GM21526 (cell line): ENCODE results near the gene TIAL1.
"Not testable (repeated sequence)": the region's sequence is repeated elsewhere in the genome, so short reads cannot be mapped to it uniquely, and the experiment has no call there.

Experiments used
- ATAC-seq: cut with Tn5 transposase; IDR thresholded peaks from one replicate; pipeline ENCODE4 v1.9.1; 2021; ENCODE audit warnings: moderate library complexity; ENCODE audit not compliant: unreplicated experiment, low FRiP score

Gene TIAL1

DNA sequence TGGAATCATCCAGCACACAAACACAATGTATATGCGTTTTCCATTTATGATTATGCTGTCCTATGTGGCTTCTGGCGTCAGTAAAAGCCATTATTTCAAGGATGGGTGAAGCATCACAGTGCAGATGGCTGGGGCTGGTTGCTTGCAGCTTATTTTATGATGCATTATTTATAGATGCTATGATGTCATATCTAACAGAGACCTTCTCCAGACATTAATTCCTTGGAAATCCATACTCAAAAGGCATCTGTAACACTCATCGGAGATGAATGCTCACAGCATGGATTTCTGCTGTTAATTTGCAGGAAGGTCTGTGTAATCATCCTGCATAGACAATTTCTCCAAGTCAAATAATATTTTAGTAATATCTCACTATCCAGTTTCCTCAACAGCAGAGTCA lies 61.5 kb downstream of the TIAL1 start:
- ATAC-seq: no peak

- no peak for ATAC-seq
Measured at GRCh38 chr10:119533473-119533872, 63.3 kb downstream of the TIAL1 start.

DNA sequence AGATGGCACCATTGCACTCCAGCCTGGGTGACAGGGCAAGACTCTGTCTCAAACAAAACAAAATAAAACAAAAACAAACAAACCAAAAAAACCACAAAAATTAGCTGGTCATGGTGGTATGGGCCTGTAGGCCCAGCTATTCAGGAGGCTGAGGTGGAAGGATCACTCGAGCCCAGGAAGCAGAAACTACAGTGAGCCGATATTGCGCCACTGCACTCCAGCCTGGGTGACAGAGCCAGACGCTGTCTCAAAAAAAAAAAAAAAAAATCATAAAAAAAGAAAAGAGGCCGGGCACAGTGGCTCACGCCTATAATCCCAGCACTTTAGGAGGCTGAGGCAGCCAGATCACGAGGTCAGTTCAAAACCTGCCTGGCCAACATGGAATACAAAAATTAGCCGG lies 64.0 kb downstream of the TIAL1 start:
- ATAC-seq: not testable (repeated sequence)

DNA sequence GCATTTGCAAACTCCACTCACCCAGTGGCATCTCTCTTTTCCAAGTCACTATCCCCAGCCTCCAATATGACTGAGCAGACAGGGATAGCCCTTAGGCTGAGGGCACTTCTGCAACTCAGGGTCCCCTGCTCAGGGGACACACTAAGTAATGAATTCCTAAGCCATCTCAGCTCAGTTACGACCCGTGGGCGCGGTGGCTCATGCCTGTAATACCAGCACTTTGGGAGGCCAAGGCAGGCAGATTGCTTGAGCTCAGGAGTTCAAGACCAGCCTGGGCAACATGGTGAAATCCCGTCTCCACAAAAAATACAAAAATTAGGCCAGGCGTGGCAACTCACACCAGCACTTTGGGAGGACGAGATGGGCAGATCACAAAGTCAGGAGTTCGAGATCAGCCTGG lies 64.5 kb downstream of the TIAL1 start:
- not testable (repeated sequence) for ATAC-seq

DNA sequence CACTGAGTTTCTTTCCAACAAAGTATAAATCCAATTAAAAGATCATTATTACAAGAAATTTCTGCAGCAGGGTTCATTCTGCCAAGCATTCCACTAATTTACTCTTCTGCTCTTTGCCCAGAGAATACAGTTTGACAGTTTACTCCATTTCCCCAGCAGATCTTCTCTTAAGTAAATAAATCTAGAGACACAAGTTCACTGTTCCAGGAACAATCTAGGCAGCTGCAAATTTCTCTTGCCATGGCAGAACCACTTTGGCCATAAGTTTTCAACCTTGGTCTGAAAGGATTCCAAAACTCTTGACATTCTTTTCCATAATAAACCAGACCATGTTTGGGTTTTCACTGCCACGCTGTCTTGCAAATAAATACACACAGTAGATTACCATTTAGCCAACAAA lies 65.7 kb downstream of the TIAL1 start:
- no peak for ATAC-seq

DNA sequence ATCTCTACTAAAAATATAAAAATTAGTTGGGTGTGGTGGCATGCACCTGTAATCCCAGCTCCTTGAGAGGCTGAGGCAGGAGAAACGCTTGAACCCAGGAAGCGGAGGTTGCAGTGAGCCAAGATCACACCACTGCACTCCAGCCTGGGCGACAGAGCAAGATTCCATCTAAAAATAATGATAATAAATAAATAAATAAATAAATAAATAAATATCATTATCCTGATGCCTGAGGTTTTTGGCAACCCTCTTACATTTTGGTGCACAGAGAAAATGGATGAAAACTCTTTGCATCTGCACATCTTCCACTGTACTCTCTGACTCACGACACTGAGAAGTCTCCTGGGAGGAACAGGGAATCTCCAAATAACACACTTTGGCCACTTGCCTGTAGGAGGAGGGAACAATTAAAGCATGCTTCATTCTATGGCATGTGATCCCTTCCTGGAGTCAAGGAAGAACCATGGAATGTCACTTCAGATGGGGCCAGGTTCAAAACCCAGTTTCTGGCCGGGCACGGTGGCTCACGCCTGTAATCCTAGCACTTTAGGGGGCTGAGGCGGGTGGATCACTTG lies 68.0 kb downstream of the TIAL1 start:
- ATAC-seq: not testable (repeated sequence)

GRCh38 chr10:119526621-119527592 lies 69.9 kb downstream of the TIAL1 start:
- no peak for ATAC-seq

GRCh38 chr10:119526149-119526548 lies 70.6 kb downstream of the TIAL1 start:
- ATAC-seq: no peak

DNA sequence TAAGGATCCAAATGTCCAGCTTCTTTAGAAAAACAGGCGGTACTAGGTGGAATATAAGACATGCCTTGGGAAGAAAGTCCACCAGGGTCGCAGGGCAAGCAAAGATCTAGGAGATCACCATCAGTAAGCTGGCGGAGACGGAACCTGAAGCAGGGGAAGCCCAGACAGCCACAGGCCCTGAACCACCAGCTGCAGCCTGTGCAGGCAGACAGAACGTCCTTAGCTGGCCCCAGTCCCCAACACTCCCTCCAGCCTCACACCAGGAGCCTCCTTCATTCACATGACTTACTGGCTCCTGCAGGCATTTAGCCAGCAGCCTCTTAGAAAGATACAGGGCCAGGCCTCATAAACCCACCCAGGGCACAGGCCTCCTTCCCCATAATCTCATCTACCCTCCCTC lies 71.6 kb downstream of the TIAL1 start:
- ATAC-seq: no peak

- ATAC-seq: no peak
Measured at GRCh38 chr10:119524720-119525070, 72.1 kb downstream of the TIAL1 start.

DNA sequence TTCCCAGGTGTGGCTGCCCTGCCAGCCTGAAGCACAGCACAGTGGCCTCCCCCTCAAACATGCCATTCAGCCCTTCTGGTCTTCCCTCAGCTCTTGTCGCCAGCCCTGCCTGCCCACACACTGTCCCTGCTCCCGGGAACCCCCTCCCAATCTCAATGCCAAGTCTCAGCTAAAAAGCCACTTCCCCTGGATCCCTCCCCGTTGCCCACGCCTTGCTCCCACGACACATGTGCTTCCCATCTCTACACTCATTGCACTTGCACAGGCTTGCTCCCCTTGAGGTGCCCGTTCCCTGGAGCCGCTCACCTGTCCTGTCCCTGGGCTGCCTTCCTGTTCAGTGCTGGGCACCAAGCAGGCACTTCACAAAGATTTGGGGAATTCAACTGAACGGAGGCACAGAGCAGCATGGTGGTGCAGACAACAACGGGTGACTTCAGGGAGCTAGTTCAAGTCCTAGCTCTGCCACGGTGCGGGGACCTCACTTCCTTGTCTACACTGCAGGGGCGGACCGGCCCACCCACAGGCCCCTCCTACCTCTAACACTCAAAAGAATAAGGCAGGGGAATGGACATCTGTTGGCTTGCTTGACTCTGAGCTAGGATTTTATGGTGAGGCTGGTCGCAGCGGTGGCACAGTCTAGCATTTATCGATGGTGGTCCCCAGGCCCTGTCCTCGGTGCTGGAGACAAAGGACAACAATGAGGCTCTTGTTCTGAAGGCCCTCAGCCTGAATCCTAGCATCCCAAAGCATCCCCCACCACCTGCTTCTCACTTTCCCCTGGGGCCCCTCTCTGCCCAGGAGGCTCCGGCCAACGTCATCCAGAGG lies 72.7 kb downstream of the TIAL1 start:
- ATAC-seq: no peak
